GM12873 (cell line): ENCODE data around the gene DAPP1.

Experiments used
- TF ChIP-seq, protein P1 (sequence below): IDR thresholded peaks from 2 replicates; pipeline ENCODE4 v1.5.1; 2012; ENCODE audit warnings: low read depth, mild to moderate bottlenecking, moderate library complexity, low read length, control low read depth; ENCODE audit not compliant: insufficient read depth; ENCODE audit errors: missing control alignments

DAPP1 gene

DNA sequence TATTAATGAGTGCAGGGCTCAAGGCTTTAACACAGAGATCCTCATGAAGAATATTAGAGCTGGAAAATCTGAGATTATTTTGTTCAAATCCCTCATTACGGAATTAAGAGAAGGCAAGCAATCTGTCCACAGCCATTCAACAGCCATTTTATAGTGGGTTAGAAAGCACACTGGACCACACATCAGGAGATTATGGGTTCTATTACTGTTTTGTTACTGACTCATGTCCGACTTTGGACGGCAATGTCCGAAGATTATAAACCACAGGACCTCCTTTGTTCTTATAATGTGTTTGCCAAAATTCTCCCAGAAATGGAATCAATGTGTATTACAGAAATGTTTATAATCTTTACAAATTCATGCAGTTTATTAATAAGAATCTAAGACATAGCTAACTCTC is 69.5 kb downstream of the DAPP1 start:
- TF ChIP-seq, protein P1, sequence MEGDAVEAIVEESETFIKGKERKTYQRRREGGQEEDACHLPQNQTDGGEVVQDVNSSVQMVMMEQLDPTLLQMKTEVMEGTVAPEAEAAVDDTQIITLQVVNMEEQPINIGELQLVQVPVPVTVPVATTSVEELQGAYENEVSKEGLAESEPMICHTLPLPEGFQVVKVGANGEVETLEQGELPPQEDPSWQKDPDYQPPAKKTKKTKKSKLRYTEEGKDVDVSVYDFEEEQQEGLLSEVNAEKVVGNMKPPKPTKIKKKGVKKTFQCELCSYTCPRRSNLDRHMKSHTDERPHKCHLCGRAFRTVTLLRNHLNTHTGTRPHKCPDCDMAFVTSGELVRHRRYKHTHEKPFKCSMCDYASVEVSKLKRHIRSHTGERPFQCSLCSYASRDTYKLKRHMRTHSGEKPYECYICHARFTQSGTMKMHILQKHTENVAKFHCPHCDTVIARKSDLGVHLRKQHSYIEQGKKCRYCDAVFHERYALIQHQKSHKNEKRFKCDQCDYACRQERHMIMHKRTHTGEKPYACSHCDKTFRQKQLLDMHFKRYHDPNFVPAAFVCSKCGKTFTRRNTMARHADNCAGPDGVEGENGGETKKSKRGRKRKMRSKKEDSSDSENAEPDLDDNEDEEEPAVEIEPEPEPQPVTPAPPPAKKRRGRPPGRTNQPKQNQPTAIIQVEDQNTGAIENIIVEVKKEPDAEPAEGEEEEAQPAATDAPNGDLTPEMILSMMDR = no peak

DNA sequence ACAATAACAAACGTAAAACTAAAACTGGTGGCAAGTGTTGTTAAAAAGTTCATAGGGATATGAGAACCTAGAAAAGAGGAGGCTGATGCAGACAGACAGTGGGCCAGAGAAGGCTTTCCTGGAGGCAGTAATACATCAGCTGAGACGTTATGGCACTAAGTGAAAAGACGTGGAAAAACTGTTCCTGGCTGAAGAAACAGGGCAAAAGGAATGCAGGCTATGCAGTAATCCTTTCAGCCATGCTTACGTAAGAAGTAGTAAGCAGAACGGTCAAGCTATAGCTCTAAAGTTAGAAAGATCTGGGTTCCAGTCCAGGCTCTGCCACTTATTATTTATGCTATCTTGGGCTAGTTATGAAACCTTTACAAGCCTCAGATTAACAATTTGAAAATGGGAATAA is 71.2 kb downstream of the DAPP1 start:
- TF ChIP-seq, protein P1 = no peak

DNA sequence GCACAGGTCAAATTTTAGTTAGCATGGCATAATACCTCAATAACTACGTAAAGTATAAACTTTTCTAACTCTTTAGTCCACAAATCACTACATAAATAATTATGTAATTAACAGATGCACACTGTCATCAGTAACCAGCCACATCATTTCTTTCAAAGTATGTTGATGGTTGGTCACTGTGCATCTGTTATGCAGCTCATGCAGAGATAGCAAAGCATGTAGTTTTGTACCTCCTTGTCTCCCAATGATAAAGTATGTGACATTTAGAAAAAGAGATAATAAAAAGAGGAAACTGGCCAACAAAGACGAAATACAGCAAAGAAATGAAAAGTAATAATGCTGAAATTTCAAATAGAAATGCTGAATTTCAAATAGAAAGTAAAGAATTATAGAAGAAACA is 74.7 kb downstream of the DAPP1 start:
- TF ChIP-seq, protein P1 = no peak

DNA sequence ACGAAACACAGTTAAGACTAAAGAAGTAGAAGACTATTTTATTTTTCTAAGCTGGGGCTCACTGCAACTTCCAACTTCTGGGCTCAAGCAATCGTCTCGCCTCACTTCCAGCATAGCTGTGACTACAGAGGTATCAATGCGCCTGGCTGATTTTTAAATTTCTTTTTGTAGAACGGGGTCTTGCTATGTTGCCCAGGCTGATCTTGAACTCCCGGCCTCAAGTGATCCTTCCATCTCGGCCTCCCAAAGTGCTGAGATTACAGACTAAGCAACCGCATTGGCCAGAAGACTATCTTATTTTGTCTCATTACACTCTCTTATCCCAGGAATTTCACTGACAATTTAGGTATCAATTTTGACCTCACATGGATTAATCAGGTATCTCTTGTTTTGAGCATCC is 76.4 kb downstream of the DAPP1 start:
- TF ChIP-seq, protein P1 = no peak

DNA sequence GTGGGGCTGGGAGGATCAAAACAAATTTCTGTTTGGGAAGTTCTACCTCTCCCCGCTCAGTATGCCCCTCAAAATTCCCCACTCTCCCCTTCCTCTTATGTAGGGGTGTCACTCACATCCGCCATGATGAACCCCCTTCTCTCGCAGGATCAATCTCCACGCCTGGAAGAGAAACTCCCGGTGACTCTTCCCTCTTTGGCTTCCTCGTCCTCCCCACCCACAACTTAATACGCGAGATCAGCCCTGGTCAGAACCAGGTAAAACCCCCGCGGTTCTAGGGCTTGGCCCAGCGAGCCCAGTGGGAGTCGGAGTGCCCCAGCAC is 77.2 kb downstream of the DAPP1 start:
- TF ChIP-seq, protein P1 = no peak

DNA sequence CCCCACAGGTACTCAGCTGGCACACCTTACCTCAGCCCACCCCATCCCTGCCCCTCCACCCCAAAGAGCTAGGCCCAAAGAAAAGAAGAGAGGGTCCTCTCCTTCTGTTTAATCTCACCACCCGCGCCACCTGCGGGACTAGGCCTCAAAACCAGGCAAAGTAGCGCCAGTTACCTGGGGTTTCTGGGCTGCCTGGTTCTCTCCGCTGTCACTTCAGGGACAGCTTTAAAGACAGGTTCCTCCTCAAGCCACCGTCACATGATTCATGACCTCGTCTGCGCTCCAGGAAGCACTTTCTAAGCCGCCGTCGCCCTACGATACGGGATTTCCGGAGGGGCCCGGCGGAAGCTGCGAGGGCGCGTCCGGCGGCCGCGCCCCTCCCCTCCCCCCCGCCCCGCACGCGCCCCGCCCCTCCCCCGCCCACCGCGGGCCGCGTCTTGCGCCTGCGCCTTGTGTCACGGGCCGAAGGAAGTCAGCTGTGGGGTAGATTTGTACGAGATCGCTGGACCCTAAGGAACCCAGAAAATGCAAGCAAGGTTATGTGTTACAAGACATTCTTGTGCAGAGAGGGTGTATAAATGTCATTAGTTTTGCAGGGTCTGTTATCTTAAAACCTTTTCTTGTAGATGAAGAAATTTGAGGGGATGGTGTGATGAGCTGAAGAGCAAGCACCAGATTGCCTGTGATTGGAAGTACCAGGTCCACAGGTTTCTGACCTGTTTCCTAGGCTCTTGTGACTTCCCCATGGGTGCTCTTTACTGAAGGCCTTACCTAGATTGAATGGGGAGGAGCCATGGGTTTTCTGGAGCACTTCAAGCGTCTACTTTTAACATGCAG is 77.8 kb downstream of the DAPP1 start, which contains the start of gene LAMTOR3:
Gene LAMTOR3, minus strand, starts transcription at position 267 of the 837 bp plus-strand sequence. CDS start 464 bp downstream, outside the sequence.
- TF ChIP-seq, protein P1 = no peak

DNA sequence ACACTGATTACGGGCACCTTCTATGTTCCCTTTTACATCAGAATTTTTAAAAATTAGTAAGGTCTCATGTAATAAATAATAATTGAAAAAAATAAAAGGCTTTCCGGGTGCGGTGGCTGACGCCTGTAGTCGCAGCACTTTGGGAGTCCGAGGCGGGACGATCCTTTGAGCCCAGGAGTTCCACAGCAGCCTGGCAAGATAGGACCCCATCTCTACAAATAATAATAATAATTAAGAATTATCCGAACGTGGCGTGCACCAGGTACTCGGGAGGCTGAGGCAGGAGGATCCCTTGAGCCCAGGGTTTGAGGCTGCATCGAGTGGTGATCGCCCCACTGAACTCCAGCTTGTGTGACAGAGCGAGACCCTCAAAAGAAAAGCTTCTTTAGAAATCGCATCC is 78.4 kb downstream of the DAPP1 start:
- TF ChIP-seq, protein P1 = no peak

DNA sequence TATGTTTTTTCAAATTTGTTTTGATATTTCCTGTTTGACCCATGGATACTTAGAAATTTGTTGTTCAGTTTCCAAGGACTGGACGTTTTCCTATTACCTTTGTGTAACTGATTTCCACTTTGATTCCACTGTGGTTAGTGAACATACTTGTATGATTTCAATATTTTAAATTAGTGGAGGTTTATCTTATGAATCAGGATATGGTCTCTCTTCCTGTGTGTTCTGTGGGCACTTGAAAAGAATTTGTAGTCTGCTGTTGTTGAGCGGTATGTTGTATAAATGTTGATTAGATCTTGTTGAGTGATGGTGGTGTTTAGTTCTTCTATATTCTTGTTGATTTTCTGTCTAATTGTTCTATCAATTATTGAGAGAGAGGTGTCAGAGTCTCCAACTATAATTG is 98.8 kb downstream of the DAPP1 start:
- TF ChIP-seq, protein P1 = no peak
